ENCODE measurements around the gene ABHD10.

DNA sequence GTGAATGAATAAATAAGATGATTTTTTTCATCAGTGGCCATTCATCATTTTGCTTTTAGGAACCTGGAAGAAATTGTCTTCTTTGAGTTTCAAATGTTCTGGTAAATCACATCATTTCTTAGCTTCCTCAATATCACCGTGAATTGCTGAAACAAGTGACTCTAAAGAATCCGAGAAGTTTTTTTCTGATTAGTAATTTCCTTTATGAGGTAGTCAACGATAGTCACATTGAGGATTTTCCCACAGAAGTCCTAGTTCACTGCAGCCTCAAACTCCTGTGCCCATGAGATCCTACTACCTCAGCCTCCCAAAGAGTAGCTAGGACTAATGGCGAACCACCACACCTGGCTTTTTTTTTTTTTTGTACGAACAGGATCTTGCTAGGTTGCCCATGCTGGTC lies 52.1 kb downstream of the ABHD10 start:
- TF ChIP-seq POLR2A (IDR thresholded peaks at IDR 0.05; ENCODE audit: low read length) (no peak), GATA1 (IDR thresholded peaks at IDR 0.05; ENCODE audit: low read depth, low read length) (no peak)

Data from erythroblast (primary cell).